Liver (tissue), 3 donors: ENCODE measurements around the gene ZNRF3.

Experiments used
- CTCF ChIP-seq: fragments of 150-350 bp; IDR thresholded peaks from 2 replicates; pipeline ENCODE4 v1.5.1; 2017; ENCODE audit warnings: improper control_type of control experiment, low read depth, low read length; ENCODE audit not compliant: missing input control
- EGR1 ChIP-seq, 2 donors: IDR thresholded peaks; 2 replicates each; pipeline ENCODE4 v1.6.1; 2016 to 2018; ENCODE audit warnings: antibody characterized with exemption in 2 of 2, low read depth in 2 of 2
- FOXA1 ChIP-seq: IDR thresholded peaks from 2 replicates; pipeline ENCODE4 v1.6.1; 2016; ENCODE audit warnings: antibody characterized with exemption
- HNF4A ChIP-seq, 2 donors: conservative IDR thresholded peaks; 2 replicates each; pipeline ENCODE4 v1.6.1; 2016; ENCODE audit warnings: antibody characterized with exemption in 2 of 2, mild to moderate bottlenecking in 2 of 2
- JUND ChIP-seq, 2 donors: IDR thresholded peaks; 2 replicates each; pipeline ENCODE4 v1.6.1; 2016; ENCODE audit warnings: antibody characterized with exemption in 2 of 2
- MAX ChIP-seq: IDR thresholded peaks from 2 replicates; pipeline ENCODE4 v1.6.1; 2016; ENCODE audit warnings: antibody characterized with exemption
- RAD21 ChIP-seq, 2 donors: IDR thresholded peaks; 2 replicates each; pipeline ENCODE4 v1.6.1; 2016; ENCODE audit warnings: antibody characterized with exemption in 2 of 2, mild to moderate bottlenecking in 2 of 2
- RXRA ChIP-seq, 2 donors: IDR thresholded peaks; 2 replicates each; pipeline ENCODE4 v1.6.1; 2017 to 2018; ENCODE audit warnings: antibody characterized with exemption in 2 of 2, mild to moderate bottlenecking in 1 of 2
- donor health status: healthy.
- donor health status: healthy.

- TF ChIP-seq HNF4A (conservative IDR thresholded peaks at IDR 0.05) (no peak), EGR1 (IDR thresholded peaks at IDR 0.05; ENCODE audit: low read depth in 2 of 2) (no peak), RXRA (IDR thresholded peaks at IDR 0.05) (no peak), MAX (no peak), FOXA1 (no peak), CTCF (no peak), JUND (IDR thresholded peaks at IDR 0.05) (no peak), RAD21 (IDR thresholded peaks at IDR 0.05) (no peak)
Observed at GRCh38 chr22:28896611-28897010, 13.2 kb downstream of the ZNRF3 start.
